Brain microvascular endothelial cell (primary cell): ENCODE measurements around the gene SH2D5.
"Not testable (repeated sequence)": the region's sequence is repeated elsewhere in the genome, so short reads cannot be mapped to it uniquely, and the experiment has no call there.

Experiments used
- DNase-seq: peaks from one replicate; pipeline ENCODE4 v3.0.0-alpha.2; 2020
- H3K27ac ChIP-seq: fragments of 250-450 bp; sonication (Bioruptor Pico); 2 replicates; pipeline ENCODE4 v1.5.1; 2020; ENCODE audit warnings: mild to moderate bottlenecking, moderate library complexity
- H3K27me3 ChIP-seq: fragments of 250-450 bp; sonication (Bioruptor Pico); replicated peaks from 2 replicates; pipeline ENCODE4 v1.5.1; 2020; ENCODE audit warnings: mild to moderate bottlenecking
- H3K36me3 ChIP-seq: fragments of 250-450 bp; sonication (Bioruptor Pico); replicated peaks from 2 replicates; pipeline ENCODE4 v1.5.1; 2020; ENCODE audit warnings: mild to moderate bottlenecking
- H3K4me3 ChIP-seq: 2 replicates; pipeline ENCODE4 v1.5.1; 2011; ENCODE audit warnings: low read depth, mild to moderate bottlenecking, control low read depth, low read length, moderate library complexity
- CTCF ChIP-seq: IDR thresholded peaks from 2 replicates; pipeline ENCODE4 v1.5.1; 2011; ENCODE audit warnings: low read depth, mild to moderate bottlenecking, moderate library complexity, low read length, control low read depth, inconsistent platforms; ENCODE audit errors: missing control alignments
- in situ Hi-C: cut with HindIII; loops from 2 replicates; pipeline ENCODE4 v1.10.0; 2017; ENCODE audit warnings: low sequenced_read_pairs, low pct_ligation_motif_present

SH2D5 gene

DNA sequence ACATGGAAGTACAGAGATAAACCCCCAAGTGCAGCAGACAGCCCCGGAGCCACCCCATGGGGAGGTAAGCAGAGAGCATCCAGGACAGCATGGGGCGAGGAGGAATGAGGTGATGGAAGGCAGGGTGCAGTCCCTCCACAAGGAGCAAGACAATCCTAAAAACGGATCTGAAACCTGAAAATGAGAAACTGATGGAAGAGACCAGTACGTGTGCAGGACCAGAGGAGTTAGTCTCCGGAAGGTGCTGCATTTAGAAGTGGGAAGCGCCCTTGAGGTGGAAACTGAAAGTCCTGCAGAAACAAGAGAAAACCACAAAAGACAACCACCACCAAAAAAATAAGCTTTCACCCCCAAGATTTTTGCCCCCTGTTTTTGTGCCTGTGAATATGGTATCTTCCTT, 53.9 kb downstream of the SH2D5 start:
- Histone ChIP-seq H3K27me3 (no peaks in the 10 kb centered on the region), H3K27ac (no peak overlapping the region), H3K36me3 (no peaks in the 10 kb centered on the region), H3K4me3 (no peak overlapping the region)
- no peak for TF ChIP-seq CTCF
- no peak for DNase-seq
- in situ Hi-C loops: no loop called here

DNA sequence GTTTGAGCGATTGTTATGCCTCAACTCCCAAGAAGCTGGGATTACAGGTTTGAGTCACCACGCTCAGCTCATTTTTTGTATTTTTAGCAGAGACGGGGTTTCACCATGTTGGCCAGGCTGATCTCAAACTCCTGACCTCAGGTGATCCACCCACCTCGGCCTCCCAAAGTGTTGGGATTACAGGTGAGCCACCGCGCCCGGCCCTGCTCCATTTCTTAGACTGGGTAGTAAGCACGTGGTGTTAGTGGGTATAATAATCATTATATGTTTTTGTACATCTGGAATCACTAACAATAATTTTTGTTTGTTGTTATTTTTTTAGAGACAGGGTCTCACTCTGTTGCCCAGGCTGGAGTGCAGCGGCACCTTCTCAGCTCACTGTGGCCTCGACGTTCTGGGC, 58.9 kb downstream of the SH2D5 start:
- H3K36me3 ChIP-seq, H3K27ac ChIP-seq, H3K27me3 ChIP-seq, H3K4me3 ChIP-seq, in situ Hi-C loops, DNase-seq: not testable (repeated sequence)

GRCh38 chr1:20672265-20672632, 60.3 kb downstream of the SH2D5 start:
- Histone ChIP-seq H3K36me3 (no peaks in the 10 kb centered on the region), H3K27me3 (no peaks in the 10 kb centered on the region), H3K4me3 (no peak overlapping the region), H3K27ac (no peak overlapping the region)
- no peak for DNase-seq
- TF ChIP-seq CTCF: no peak
- in situ Hi-C loops: no loop called here

GRCh38 chr1:20670936-20671335, 61.6 kb downstream of the SH2D5 start:
- DNase-seq: no peak
- in situ Hi-C loops: no loop called here
- no peaks in the 10 kb centered on the region for H3K36me3 ChIP-seq
- H3K4me3 ChIP-seq: no peak overlapping the region
- H3K27ac ChIP-seq: no peak overlapping the region
- no peak for TF ChIP-seq CTCF
- H3K27me3 ChIP-seq: no peaks in the 10 kb centered on the region
